HEK293T (cell line): Measurements from ENCODE around the gene NRG2.

Source experiments
- ARNT ChIP-seq: fragments of 450-650 bp; IDR thresholded peaks from 2 replicates; pipeline ENCODE4 v1.6.1; 2017; ENCODE audit warnings: mild to moderate bottlenecking
- ELF4 ChIP-seq: fragments of 450-650 bp; IDR thresholded peaks from 2 replicates; pipeline ENCODE4 v1.6.1; 2017; ENCODE audit warnings: antibody characterized with exemption
- HDGF ChIP-seq: fragments of 450-650 bp; IDR thresholded peaks from 2 replicates; pipeline ENCODE4 v1.6.1; 2017; ENCODE audit warnings: antibody characterized with exemption, borderline replicate concordance
- SUZ12 ChIP-seq: fragments of 450-650 bp; IDR thresholded peaks from 2 replicates; pipeline ENCODE4 v1.6.1; 2016; ENCODE audit warnings: mild to moderate bottlenecking

DNA sequence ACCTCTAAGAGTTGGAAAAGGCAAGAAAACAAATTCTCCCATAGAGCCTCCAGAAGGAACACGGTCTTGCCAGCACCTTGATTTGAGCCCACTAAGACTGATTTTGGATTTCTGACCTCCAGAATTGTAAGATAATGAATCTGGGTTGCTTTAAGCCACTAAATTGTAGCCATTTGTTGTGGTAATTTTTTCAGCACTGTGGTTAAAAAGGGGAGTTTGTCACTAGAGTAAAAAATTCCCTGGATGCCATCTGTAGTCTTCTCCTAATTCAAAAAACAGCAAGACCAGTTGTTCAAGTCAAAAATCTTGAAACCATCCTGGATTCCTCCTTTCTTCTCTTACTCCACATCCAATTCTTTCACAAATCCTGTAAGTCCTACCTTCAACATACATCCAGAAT is 39.6 kb downstream of the NRG2 start:
- TF ChIP-seq ARNT (no peak), HDGF (no peak), ELF4 (no peak), SUZ12 (no peak)
